Stimulated activated CD8-positive, alpha-beta memory T cell treated with anti-CD3 and anti-CD28 coated beads, Interleukin-7, amount 100 ng/mL, for 1 hour (primary cell): ENCODE measurements around the gene AK6.
"Not testable (repeated sequence)": the region's sequence is repeated elsewhere in the genome, so short reads cannot be mapped to it uniquely, and the experiment has no call there.

Experiments
- DNase-seq, 2 donors: peaks; one replicate each; pipeline ENCODE4 v3.0.0-alpha.2; 2020; ENCODE audit warnings: low read depth in 2 of 2

Gene AK6

GRCh38 chr5:69335341-69335935 is 33.9 kb downstream of the AK6 start:
- no peak for DNase-seq

- DNase-seq = peak; percentile 23 to 40
Observed at GRCh38 chr5:69334793-69335268, 34.5 kb downstream of the AK6 start.

- DNase-seq = not testable (repeated sequence)
Observed at GRCh38 chr5:69333668-69334315, 35.5 kb downstream of the AK6 start.

- no peak for DNase-seq
Observed at GRCh38 chr5:69331528-69332445, 37.5 kb downstream of the AK6 start.

GRCh38 chr5:69329905-69330489 is 39.3 kb downstream of the AK6 start:
- no peak for DNase-seq

- no peak for DNase-seq
Observed at GRCh38 chr5:69326365-69326764, 43.0 kb downstream of the AK6 start.

GRCh38 chr5:69317391-69317790 is 51.9 kb downstream of the AK6 start:
- DNase-seq = no peak

GRCh38 chr5:69315972-69316371 is 53.3 kb downstream of the AK6 start:
- DNase-seq = no peak

GRCh38 chr5:69313428-69313827 is 55.9 kb downstream of the AK6 start:
- no peak for DNase-seq

- DNase-seq = no peak
Observed at GRCh38 chr5:69312459-69313160, 56.7 kb downstream of the AK6 start.

GRCh38 chr5:69309380-69309779 is 59.9 kb downstream of the AK6 start:
- no peak for DNase-seq

- no peak for DNase-seq
Observed at GRCh38 chr5:69308046-69308553, 61.2 kb downstream of the AK6 start.

- no peak for DNase-seq
Observed at GRCh38 chr5:69305512-69305911, 63.8 kb downstream of the AK6 start.
